ENCODE measurements around the gene KTN1.

KTN1 gene

GRCh38 chr14:55587847-55588246 lies 7.8 kb downstream of the KTN1 start:
- DNase-seq (no peak), ATAC-seq (ENCODE audit: insufficient read depth, low read depth) (no peak)
- no peaks in the 10 kb centered on the region for H3K9me3 ChIP-seq (ENCODE audit: insufficient read depth, low read length, severe bottlenecking)
- no peak overlapping the region for H3K27ac ChIP-seq (ENCODE audit: low read length)
- peaks cover 12% of the 10 kb centered on the region for H3K4me1 ChIP-seq (ENCODE audit: insufficient read depth, low read length)
- no peak overlapping the region for H3K4me3 ChIP-seq (ENCODE audit: low read depth in 1 of 2, low read length in 2 of 2)
- no peak overlapping the region for H2AFZ ChIP-seq (ENCODE audit: low read depth, low read length)
- peaks cover 83% of the 10 kb centered on the region; the same call in 1 of the 2 replicates for H4K20me1 ChIP-seq (ENCODE audit: insufficient read depth, low read length)
- H3K36me3 ChIP-seq (ENCODE audit: insufficient read depth, low read length) = no peaks in the 10 kb centered on the region
- no peak overlapping the region for H3K4me2 ChIP-seq (ENCODE audit: insufficient read depth, low read length)
- no peak overlapping the region for H3K9ac ChIP-seq (ENCODE audit: low read depth, low read length)
- H3K27me3 ChIP-seq (ENCODE audit: insufficient read depth, low read length, poor library complexity) = no peaks in the 10 kb centered on the region
- no peak for TF ChIP-seq EZH2 (IDR thresholded peaks at IDR 0.05; ENCODE audit: borderline replicate concordance, low read depth, low read length, severe bottlenecking)
- TF ChIP-seq CTCF (IDR thresholded peaks at IDR 0.05; ENCODE audit: borderline replicate concordance, extremely low read depth, low read length, poor library complexity, severe bottlenecking) = no peak
- peaks cover 98% of the 10 kb centered on the region for H3K79me2 ChIP-seq (ENCODE audit: insufficient read depth, low read length)

GRCh38 chr14:55588259-55588699 lies 8.3 kb downstream of the KTN1 start:
- DNase-seq (no peak), ATAC-seq (ENCODE audit: insufficient read depth, low read depth) (no peak)
- Histone ChIP-seq H4K20me1 (ENCODE audit: insufficient read depth, low read length) (peaks cover 82% of the 10 kb centered on the region; the same call in 1 of the 2 replicates), H3K36me3 (ENCODE audit: insufficient read depth, low read length) (no peaks in the 10 kb centered on the region), H3K27me3 (ENCODE audit: insufficient read depth, low read length, poor library complexity) (no peaks in the 10 kb centered on the region), H3K9me3 (ENCODE audit: insufficient read depth, low read length, severe bottlenecking) (no peaks in the 10 kb centered on the region), H2AFZ (ENCODE audit: low read depth, low read length) (no peak overlapping the region), H3K4me2 (ENCODE audit: insufficient read depth, low read length) (no peak overlapping the region), H3K79me2 (ENCODE audit: insufficient read depth, low read length) (peaks cover 98% of the 10 kb centered on the region), H3K4me3 (ENCODE audit: low read depth in 1 of 2, low read length in 2 of 2) (no peak overlapping the region), H3K4me1 (ENCODE audit: insufficient read depth, low read length) (peaks cover 9% of the 10 kb centered on the region; the same call in 1 of the 2 replicates), H3K27ac (ENCODE audit: low read length) (no peak overlapping the region), H3K9ac (ENCODE audit: low read depth, low read length) (no peak overlapping the region)
- TF ChIP-seq EZH2 (IDR thresholded peaks at IDR 0.05; ENCODE audit: borderline replicate concordance, low read depth, low read length, severe bottlenecking) (no peak), CTCF (IDR thresholded peaks at IDR 0.05; ENCODE audit: borderline replicate concordance, extremely low read depth, low read length, poor library complexity, severe bottlenecking) (no peak)

- no peaks in the 10 kb centered on the region for H3K9me3 ChIP-seq (ENCODE audit: insufficient read depth, low read length, severe bottlenecking)
- no peaks in the 10 kb centered on the region for H3K27me3 ChIP-seq (ENCODE audit: insufficient read depth, low read length, poor library complexity)
- no peak overlapping the region for H3K27ac ChIP-seq (ENCODE audit: low read length)
- H3K4me1 ChIP-seq (ENCODE audit: insufficient read depth, low read length) = 0 out of 2 replicates have a peak, but pooled peaks cover under 1% of the 10 kb centered on the region
- H3K4me2 ChIP-seq (ENCODE audit: insufficient read depth, low read length) = no peak overlapping the region
- ATAC-seq (ENCODE audit: insufficient read depth, low read depth) = no peak
- no peak overlapping the region for H2AFZ ChIP-seq (ENCODE audit: low read depth, low read length)
- no peak for DNase-seq
- peaks cover 98% of the 10 kb centered on the region for H3K79me2 ChIP-seq (ENCODE audit: insufficient read depth, low read length)
- no peak for TF ChIP-seq EZH2 (IDR thresholded peaks at IDR 0.05; ENCODE audit: borderline replicate concordance, low read depth, low read length, severe bottlenecking)
- TF ChIP-seq CTCF (IDR thresholded peaks at IDR 0.05; ENCODE audit: borderline replicate concordance, extremely low read depth, low read length, poor library complexity, severe bottlenecking) = no peak
- no peak overlapping the region for H3K4me3 ChIP-seq (ENCODE audit: low read depth in 1 of 2, low read length in 2 of 2)
- H3K36me3 ChIP-seq (ENCODE audit: insufficient read depth, low read length) = no peaks in the 10 kb centered on the region
- peaks cover 77% of the 10 kb centered on the region; the same call in 1 of the 2 replicates for H4K20me1 ChIP-seq (ENCODE audit: insufficient read depth, low read length)
- no peak overlapping the region for H3K9ac ChIP-seq (ENCODE audit: low read depth, low read length)
Observed at GRCh38 chr14:55589171-55589570, 9.2 kb downstream of the KTN1 start.
